HL-60/S4 treated with retinoic acid at 250 ng/mL for 4 days and 3 days (cell line): ENCODE data around the gene EEF1A2.

Experiments
- in situ Hi-C: fragments of 300-500 bp; cut with MboI; formaldehyde crosslinking; loops from 2 replicates; pipeline ENCODE4 v1.7.0; 2022; ENCODE audit warnings: low sequenced_read_pairs

The EEF1A2 gene

DNA sequence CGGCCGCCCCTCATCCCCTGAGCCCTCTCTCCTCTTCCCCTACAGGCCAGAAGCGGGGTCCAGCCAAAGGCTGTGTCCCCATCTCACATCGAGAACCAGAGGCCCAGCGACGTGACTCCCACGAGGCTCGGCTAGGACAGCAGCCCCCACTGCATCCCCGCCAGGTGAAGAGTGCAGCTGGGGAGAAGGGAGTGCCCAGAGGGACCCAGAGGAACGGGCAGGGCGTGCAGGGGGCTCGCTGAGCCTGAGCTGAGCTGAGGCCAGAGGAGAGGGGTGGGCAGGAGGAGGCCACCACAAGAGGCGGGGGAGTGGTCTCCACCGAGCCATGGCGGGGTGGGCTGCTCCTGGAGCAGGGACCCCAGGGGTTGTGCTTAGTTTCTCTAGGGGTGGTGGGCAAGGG, 59.0 kb downstream of the EEF1A2 start:
- in situ Hi-C loops = no loop called here

DNA sequence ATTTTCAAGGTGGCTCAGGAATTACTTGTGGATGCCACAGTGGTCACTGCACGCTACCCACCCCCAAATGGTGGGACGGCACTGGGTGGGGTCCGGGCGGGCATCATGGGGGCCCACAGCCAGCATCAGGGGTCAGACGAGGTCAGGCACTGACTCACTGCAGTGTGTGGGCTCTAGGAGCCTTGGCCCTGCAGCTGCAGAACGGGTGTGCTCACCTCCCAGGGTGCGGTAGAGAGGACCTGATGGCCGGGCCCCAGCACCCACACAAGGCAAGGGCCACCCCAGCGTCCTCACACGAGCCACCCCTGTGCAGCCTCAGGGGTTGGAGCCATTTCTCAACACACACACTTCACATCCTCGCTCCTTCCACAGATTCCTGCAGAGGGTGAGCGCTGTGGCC, 60.8 kb downstream of the EEF1A2 start:
- in situ Hi-C loops = no loop called here
